HepG2 (cell line): ENCODE measurements around the gene FGFR4. TPM values are rescaled to one million over a fixed set of nuclear protein-coding genes. Genes with fewer than 3 reads are reported as not detected.
A peak's percentile ranks its signal among the peaks of the same experiment; 100 is the strongest.

Experiments
- ATAD3A ChIP-seq: sonication (generic); formaldehyde crosslinking; IDR thresholded peaks from 2 replicates; pipeline ENCODE4 v1.4.0; 2020; ENCODE audit warnings: missing genetic modification reagents
- ATRX ChIP-seq: sonication (generic); formaldehyde crosslinking; IDR thresholded peaks from 2 replicates; pipeline ENCODE4 v1.4.0; 2020; ENCODE audit warnings: missing genetic modification reagents, borderline replicate concordance
- CHCHD3 ChIP-seq: sonication (generic); formaldehyde crosslinking; IDR thresholded peaks from 2 replicates; pipeline ENCODE4 v1.8.0; 2022; ENCODE audit warnings: mild to moderate bottlenecking, missing genetic modification reagents, moderate library complexity
- ELF3 ChIP-seq: IDR thresholded peaks from 2 replicates; pipeline ENCODE4 v1.6.1; 2016; ENCODE audit warnings: missing genetic modification reagents, missing compliant biosample characterization
- HNF4G ChIP-seq, 2 experiments: sonication (generic) in 1 of 2; formaldehyde crosslinking in 1 of 2; IDR thresholded peaks; 2 replicates each; pipeline versions ENCODE4 v1.4.0 to v1.6.1; 2011 to 2020; ENCODE audit warnings: borderline replicate concordance in 2 of 2, low read depth in 2 of 2, mild to moderate bottlenecking in 2 of 2, low read length in 1 of 2, missing genetic modification reagents in 1 of 2, moderate library complexity in 1 of 2
- KAT8 ChIP-seq: IDR thresholded peaks from 2 replicates; pipeline ENCODE4 v1.6.1; 2016; ENCODE audit warnings: missing genetic modification reagents, missing compliant biosample characterization
- KLF6 ChIP-seq: IDR thresholded peaks from 2 replicates; pipeline ENCODE4 v1.8.0; 2016; ENCODE audit warnings: missing biosample characterization, missing genetic modification reagents
- MAZ ChIP-seq, 2 experiments: sonication (generic) in 1 of 2; formaldehyde crosslinking in 1 of 2; IDR thresholded peaks; 2 replicates each; pipeline versions ENCODE4 v1.5.0 to v1.6.1; 2012 to 2020; ENCODE audit warnings: low read depth in 2 of 2, mild to moderate bottlenecking in 2 of 2, borderline replicate concordance in 1 of 2, improper control_type of control experiment in 1 of 2, low read length in 1 of 2, missing genetic modification reagents in 1 of 2, moderate library complexity in 1 of 2
- NAIF1 ChIP-seq: sonication (generic); formaldehyde crosslinking; IDR thresholded peaks from 2 replicates; pipeline ENCODE4 v1.5.0; 2020; ENCODE audit warnings: mild to moderate bottlenecking, missing genetic modification reagents, borderline replicate concordance
- SMAD1 ChIP-seq: sonication (generic); formaldehyde crosslinking; IDR thresholded peaks from 2 replicates; pipeline ENCODE4 v1.4.0; 2020; ENCODE audit warnings: missing genetic modification reagents, low read depth, mild to moderate bottlenecking, borderline replicate concordance
- SMARCC2 ChIP-seq: fragments of 450-650 bp; IDR thresholded peaks from 2 replicates; pipeline ENCODE4 v1.6.1; 2017; ENCODE audit warnings: antibody characterized with exemption, mild to moderate bottlenecking
- SMYD3 ChIP-seq: sonication (generic); formaldehyde crosslinking; IDR thresholded peaks from 2 replicates; pipeline ENCODE4 v1.8.1; 2023; ENCODE audit warnings: mild to moderate bottlenecking, missing genetic modification reagents
- TBP ChIP-seq: sonication (generic); formaldehyde crosslinking; IDR thresholded peaks from 2 replicates; pipeline ENCODE4 v1.5.0; 2020; ENCODE audit warnings: missing genetic modification reagents
- ZBTB7B ChIP-seq: sonication (generic); formaldehyde crosslinking; IDR thresholded peaks from 2 replicates; pipeline ENCODE4 v1.4.0; 2020; ENCODE audit warnings: missing genetic modification reagents
- ZFP91 ChIP-seq: sonication (generic); formaldehyde crosslinking; IDR thresholded peaks from 2 replicates; pipeline ENCODE4 v1.9.0; 2022; ENCODE audit warnings: missing genetic modification reagents, mild to moderate bottlenecking, borderline replicate concordance
- ZNF160 ChIP-seq: sonication (generic); formaldehyde crosslinking; IDR thresholded peaks from 2 replicates; pipeline ENCODE4 v1.8.0; 2022; ENCODE audit warnings: mild to moderate bottlenecking, inconsistent platforms, missing genetic modification reagents
- ZNF382 ChIP-seq: sonication (generic); formaldehyde crosslinking; IDR thresholded peaks from 2 replicates; pipeline ENCODE4 v1.5.0; 2020; ENCODE audit warnings: missing genetic modification reagents, mild to moderate bottlenecking, borderline replicate concordance
- ZNF430 ChIP-seq: sonication (generic); formaldehyde crosslinking; IDR thresholded peaks from 2 replicates; pipeline ENCODE4 v1.9.0; 2021; ENCODE audit warnings: mild to moderate bottlenecking, missing genetic modification reagents
- ZNF543 ChIP-seq: sonication (generic); formaldehyde crosslinking; IDR thresholded peaks from 2 replicates; pipeline ENCODE4 v1.4.0; 2020; ENCODE audit warnings: mild to moderate bottlenecking, missing genetic modification reagents
- ZNF75D ChIP-seq: sonication (generic); formaldehyde crosslinking; IDR thresholded peaks from 2 replicates; pipeline ENCODE4 v1.8.1; 2023; ENCODE audit warnings: missing genetic modification reagents, mild to moderate bottlenecking, borderline replicate concordance
- ZNF788 ChIP-seq: sonication (generic); formaldehyde crosslinking; IDR thresholded peaks from 2 replicates; pipeline ENCODE4 v1.5.0; 2020; ENCODE audit warnings: mild to moderate bottlenecking, missing genetic modification reagents, borderline replicate concordance
- ZNF891 ChIP-seq: sonication (generic); formaldehyde crosslinking; IDR thresholded peaks from 2 replicates; pipeline ENCODE4 v1.5.0; 2020; ENCODE audit warnings: mild to moderate bottlenecking, missing genetic modification reagents
- polyA plus RNA-seq, 8 experiments: library from polyadenylated mRNA; depleted of rRNA in 3 of 8; stranded (reverse) in 7 of 8; unstranded in 1 of 8; fragments of >200 nt; fragmentation: Illumina TruSeq in 4 of 8; extraction: Trizol in 4 of 8; gene quantifications; 2 replicates each; pipeline versions ENCODE4 v1.2.1 to v1.2.3, GENCODE V29; 2011 to 2016; ENCODE audit warnings: low read depth in 4 of 8, missing spikeins in 1 of 8, mixed read lengths in 1 of 8; ENCODE audit not compliant: insufficient read depth in 1 of 8
- total RNA-seq, 5 experiments: library from RNA; depleted of rRNA; stranded (reverse); fragments of >200 nt; fragmentation: Illumina TruSeq; extraction: Trizol; gene quantifications; 2 replicates each; pipeline ENCODE4 v1.2.3, GENCODE V29; 2016; ENCODE audit warnings: low read depth in 1 of 5
- TF ChIP-seq, protein P1 (sequence below): sonication (generic); formaldehyde crosslinking; IDR thresholded peaks from 2 replicates; pipeline ENCODE4 v1.5.1; 2020; ENCODE audit warnings: missing genetic modification reagents, mild to moderate bottlenecking, borderline replicate concordance
- TF ChIP-seq, protein P2 (sequence below): sonication (generic); formaldehyde crosslinking; IDR thresholded peaks from 2 replicates; pipeline ENCODE4 v1.4.0; 2020; ENCODE audit warnings: mild to moderate bottlenecking, missing genetic modification reagents

Gene FGFR4
- total and polyA plus RNA-seq, 2 of the 13 experiments (the other 11 are each of a cell fraction or from before 2014, with no cell fraction given) = 129 to 219 TPM

DNA sequence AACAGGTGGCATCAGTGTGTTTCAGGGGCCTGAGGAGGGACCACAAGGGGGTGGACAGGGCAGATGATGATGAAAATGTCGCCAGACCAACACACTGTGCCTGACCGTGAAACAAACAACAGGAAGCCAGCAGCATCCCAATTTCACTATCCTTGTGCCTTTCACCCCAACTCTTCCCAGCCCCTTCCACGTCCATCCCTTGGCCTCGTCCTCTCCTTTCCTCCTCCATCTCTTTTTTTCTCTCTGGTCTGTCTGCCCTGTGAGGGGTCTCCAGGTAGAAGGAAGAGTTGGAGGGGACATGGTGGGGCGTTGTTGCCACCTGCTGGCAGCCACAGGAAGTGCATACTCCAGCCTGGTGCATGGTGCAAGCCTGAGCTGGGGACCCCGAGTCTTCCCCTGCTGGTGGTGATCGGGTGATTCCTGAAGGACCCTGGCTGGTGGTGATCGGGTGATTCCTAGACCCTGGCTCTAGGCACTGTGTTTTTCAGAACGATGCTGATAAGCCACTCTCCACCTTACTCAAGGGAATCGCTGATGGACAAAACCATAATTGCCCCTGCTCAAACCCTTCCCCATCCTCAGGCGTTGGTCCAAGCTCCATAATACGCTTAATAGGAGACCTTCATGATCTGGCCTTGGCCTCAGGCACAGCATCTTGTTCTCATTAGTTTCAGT, 25.1 kb downstream of the FGFR4 start (continued):
- TF ChIP-seq ATRX (CRISPR knock-in tag) = no peak
- no peak for TF ChIP-seq NAIF1 (CRISPR knock-in tag)
- peak; percentile 53; the same call in 1 of the 2 replicates for TF ChIP-seq ELF3 (CRISPR knock-in tag)
- no peak for TF ChIP-seq ZNF543 (CRISPR knock-in tag)
- no peak for TF ChIP-seq TBP (CRISPR knock-in tag)
- no peak for TF ChIP-seq SMYD3 (CRISPR knock-in tag)
- 0 out of 2 replicates have a peak, but pooled peaks have one; percentile 19 for TF ChIP-seq KAT8 (CRISPR knock-in tag)
- TF ChIP-seq, protein P1, sequence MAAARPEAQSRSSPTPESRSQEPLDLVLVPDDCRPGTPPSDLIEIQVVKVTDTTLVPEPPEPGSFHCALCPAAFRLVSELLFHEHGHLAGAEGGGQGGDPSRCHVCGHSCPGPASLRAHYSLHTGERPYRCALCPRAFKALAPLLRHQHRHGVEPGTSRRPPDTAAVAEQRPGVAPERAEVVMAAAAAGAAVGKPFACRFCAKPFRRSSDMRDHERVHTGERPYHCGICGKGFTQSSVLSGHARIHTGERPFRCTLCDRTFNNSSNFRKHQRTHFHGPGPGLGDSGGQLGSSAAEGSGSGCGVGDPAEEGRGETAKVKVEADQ (CRISPR knock-in tag) = no peak
- TF ChIP-seq, protein P2, sequence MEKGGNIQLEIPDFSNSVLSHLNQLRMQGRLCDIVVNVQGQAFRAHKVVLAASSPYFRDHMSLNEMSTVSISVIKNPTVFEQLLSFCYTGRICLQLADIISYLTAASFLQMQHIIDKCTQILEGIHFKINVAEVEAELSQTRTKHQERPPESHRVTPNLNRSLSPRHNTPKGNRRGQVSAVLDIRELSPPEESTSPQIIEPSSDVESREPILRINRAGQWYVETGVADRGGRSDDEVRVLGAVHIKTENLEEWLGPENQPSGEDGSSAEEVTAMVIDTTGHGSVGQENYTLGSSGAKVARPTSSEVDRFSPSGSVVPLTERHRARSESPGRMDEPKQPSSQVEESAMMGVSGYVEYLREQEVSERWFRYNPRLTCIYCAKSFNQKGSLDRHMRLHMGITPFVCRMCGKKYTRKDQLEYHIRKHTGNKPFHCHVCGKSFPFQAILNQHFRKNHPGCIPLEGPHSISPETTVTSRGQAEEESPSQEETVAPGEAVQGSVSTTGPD = no peak
- no peak for TF ChIP-seq ZNF382 (CRISPR knock-in tag)
- no peak for TF ChIP-seq SMARCC2
- no peak for TF ChIP-seq KLF6 (CRISPR knock-in tag)
- peak; percentile 79 for TF ChIP-seq ZNF891
- TF ChIP-seq ZNF788 = peak; percentile 39; the same call in 1 of the 2 replicates
- no peak for TF ChIP-seq HNF4G (IDR thresholded peaks at IDR 0.05; ENCODE audit: borderline replicate concordance, low read depth, low read length)
- 0 out of 2 replicates have a peak, but pooled peaks have one; percentile 13 for TF ChIP-seq HNF4G (CRISPR knock-in tag; IDR thresholded peaks at IDR 0.05; ENCODE audit: borderline replicate concordance, low read depth)
- peak; percentile 60 for TF ChIP-seq ZFP91 (CRISPR knock-in tag)
- TF ChIP-seq ZNF430 = 0 out of 2 replicates have a peak, but pooled peaks have one; percentile 27
- no peak for TF ChIP-seq ZNF160 (CRISPR knock-in tag)
- no peak for TF ChIP-seq ATAD3A (CRISPR knock-in tag)
- TF ChIP-seq MAZ (IDR thresholded peaks at IDR 0.05; ENCODE audit: borderline replicate concordance, low read depth, low read length) = no peak
- peak; percentile 60; the same call in 1 of the 2 replicates for TF ChIP-seq MAZ (CRISPR knock-in tag; IDR thresholded peaks at IDR 0.05; ENCODE audit: low read depth)
- TF ChIP-seq SMAD1 (CRISPR knock-in tag) = no peak
- TF ChIP-seq CHCHD3 (CRISPR knock-in tag) = no peak
- peak; percentile 88; the same call in 1 of the 2 replicates for TF ChIP-seq ZBTB7B
- TF ChIP-seq ZNF75D (CRISPR knock-in tag) = no peak
